ENCODE data around the gene USP28.

- TF ChIP-seq ZNF701 (tag by site-specific recombination; IDR thresholded peaks at IDR 0.05) (no peak), CTCF (tag by site-specific recombination; IDR thresholded peaks at IDR 0.05) (no peak), ZBTB1 (tag by site-specific recombination; IDR thresholded peaks at IDR 0.05) (no peak), ZNF558 (tag by site-specific recombination; IDR thresholded peaks at IDR 0.05) (no peak), GLIS2 (tag by site-specific recombination; IDR thresholded peaks at IDR 0.05) (no peak)
Observed at GRCh38 chr11:113907152-113907551, 31.8 kb upstream of the USP28 start.
